NCI-H2196 treated with DMSO at 0.1 percent for 48 hours (cell line): ENCODE measurements around the gene ALKBH8.
A peak's percentile ranks its signal among the peaks of the same experiment; 100 is the strongest.
"Not testable (repeated sequence)": the region's sequence is repeated elsewhere in the genome, so short reads cannot be mapped to it uniquely, and the experiment has no call there.

ENCODE experiments used
- DNase-seq: peaks from one replicate; lab custom pipeline; 2025; ENCODE audit not compliant: unreplicated experiment; lab: John Stamatoyannopoulos, UW

The ALKBH8 gene

GRCh38 chr11:107565219-107565937 is at the start of gene ALKBH8:
Gene ALKBH8, minus strand, starts transcription at chr11:107565735. Its CDS starts 4,842 bp downstream, at chr11:107560893.
- DNase-seq: peak; percentile 51

DNA sequence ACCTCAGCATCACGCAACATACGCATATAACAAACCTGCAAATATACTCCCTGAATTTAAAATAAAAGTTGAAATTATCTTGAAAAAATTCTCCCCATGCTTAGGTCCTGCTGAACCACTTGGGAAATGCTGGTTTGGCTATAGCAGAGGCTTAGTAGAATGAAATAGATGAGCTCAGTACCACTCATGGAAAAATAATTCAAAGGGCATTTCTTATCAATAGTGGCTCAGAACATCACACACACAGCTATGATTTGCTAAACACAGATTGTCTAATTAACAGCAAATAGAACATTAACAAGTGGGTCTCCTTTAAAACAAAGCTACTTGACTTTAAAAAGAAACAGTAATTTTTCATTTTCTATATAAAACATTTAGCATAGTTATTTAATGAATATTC is 46.9 kb upstream of the ALKBH8 start:
- DNase-seq: no peak

- no peak for DNase-seq
These were observed 44.1 kb upstream of the ALKBH8 start for GRCh38 chr11:107609400-107610218.

GRCh38 chr11:107608809-107609208 is 43.3 kb upstream of the ALKBH8 start:
- DNase-seq: no peak

DNA sequence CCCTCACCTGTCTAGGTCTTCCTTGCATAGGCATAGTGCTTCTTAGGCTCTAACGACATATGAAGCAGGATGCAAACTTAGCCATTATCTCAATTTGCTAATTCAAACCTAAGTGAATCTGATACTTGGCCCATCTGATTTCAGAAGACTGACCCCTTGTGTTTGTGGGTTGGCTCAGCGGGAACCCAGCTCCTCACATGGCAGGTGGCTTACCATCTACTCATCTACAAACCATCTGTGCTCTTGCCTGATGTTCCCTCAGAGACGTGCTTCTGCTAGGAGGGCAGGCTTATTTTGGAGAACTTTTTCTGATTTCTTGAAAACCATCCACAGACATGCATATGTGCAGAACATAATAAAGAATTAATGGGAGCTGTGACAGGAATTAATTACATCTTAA is 40.6 kb upstream of the ALKBH8 start:
- no peak for DNase-seq

- DNase-seq: no peak
These were observed 39.8 kb upstream of the ALKBH8 start for GRCh38 chr11:107605061-107606006.

DNA sequence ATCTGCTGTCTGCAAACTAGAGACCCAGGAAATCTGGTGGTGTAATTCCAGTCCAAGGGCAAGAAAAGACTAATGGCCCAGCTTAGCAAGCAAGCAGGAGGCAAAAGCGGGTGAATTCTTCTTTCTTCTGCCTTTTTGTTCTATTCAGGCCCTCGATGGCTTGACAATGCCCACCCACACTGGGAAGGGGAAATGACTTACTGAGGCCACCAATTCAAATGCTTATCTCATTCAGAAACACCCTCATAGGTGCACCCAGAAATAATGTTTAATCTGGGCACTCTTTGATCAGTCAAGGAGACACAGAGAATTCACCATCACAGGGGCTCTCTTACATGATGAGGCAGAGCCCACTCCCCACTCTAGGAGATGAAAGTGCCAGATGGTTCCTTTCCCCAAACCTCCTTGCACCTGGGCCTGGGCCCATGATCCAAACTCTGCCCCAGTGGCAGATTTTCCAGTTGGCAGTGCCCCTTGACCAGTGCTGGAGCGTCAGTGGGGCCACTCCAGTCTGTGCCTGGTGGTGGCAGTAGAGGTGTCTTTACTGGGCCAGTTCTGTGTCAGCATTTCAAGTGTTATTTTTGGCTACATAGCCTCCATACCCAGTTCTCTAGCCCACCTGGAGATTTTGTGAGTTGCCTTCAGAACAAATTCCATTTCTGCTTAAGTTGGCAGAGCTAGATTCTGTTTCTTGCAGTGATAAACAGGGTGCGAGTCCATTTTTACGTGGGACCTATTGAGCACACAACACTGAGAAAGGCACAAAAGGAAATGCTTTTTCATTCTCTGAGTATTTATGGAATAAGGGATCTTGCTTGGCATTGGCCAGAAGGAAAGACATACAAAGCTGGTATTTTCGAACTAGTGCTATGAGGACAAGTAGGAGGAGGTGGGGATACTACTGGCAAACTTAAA is 32.9 kb upstream of the ALKBH8 start:
- DNase-seq: no peak

- no peak for DNase-seq
These were observed 29.2 kb upstream of the ALKBH8 start for GRCh38 chr11:107594736-107595135.

DNA sequence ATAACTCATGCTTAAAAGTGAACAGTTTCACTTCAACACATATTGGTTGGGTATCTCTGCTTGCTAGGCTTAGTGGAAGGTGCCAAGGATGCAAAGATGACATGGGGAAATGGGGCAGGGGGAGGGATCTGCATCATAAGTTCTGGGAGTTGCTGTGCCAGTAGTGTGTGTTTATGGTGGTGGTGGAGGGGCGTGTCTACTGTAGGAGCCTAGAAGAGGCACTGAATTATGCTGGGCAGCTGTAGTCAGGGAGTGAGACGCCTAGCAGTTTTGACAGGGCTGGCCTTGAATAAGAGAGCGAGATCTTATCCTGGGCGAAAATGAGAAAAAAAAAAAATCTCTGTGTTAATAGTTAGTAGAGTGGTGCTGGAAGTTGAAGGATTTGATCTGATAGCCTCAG is 28.4 kb upstream of the ALKBH8 start:
- DNase-seq: no peak

DNA sequence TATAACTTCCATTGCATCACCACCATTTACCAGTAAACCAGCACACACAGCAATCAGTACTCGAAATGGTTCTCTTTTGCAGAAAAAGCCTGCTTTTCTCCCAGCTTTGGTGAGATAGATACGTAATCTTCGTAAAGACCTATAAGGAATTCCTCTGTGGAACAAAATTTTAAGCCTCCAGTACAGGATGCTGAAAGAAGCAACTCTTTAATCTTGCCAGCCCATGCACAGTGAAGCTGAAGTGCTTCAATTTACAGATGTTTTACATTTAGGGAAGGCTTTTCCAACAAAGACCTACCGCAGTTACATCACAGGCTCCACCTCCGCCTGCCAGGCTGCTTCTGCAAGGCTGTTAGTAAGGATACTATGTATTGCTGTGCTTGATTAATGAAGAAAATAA is 27.3 kb upstream of the ALKBH8 start:
- no peak for DNase-seq

DNA sequence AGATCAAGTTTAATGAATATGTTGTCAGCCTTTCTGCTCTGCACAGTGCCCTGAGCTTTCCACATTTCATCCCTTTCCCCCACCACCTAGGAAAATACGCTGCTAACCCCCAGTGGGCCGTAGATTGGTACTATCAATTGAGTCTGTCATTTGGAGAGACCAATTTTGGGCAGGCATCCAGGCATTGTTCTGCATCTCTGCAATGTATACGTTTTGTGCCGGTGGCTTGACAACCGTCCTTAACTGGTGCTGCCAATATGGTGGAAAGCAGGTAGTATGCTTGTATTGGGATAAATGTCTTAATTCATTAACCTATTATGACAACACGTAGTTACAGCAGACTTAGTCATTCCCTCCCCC is 26.7 kb upstream of the ALKBH8 start:
- DNase-seq: no peak

DNA sequence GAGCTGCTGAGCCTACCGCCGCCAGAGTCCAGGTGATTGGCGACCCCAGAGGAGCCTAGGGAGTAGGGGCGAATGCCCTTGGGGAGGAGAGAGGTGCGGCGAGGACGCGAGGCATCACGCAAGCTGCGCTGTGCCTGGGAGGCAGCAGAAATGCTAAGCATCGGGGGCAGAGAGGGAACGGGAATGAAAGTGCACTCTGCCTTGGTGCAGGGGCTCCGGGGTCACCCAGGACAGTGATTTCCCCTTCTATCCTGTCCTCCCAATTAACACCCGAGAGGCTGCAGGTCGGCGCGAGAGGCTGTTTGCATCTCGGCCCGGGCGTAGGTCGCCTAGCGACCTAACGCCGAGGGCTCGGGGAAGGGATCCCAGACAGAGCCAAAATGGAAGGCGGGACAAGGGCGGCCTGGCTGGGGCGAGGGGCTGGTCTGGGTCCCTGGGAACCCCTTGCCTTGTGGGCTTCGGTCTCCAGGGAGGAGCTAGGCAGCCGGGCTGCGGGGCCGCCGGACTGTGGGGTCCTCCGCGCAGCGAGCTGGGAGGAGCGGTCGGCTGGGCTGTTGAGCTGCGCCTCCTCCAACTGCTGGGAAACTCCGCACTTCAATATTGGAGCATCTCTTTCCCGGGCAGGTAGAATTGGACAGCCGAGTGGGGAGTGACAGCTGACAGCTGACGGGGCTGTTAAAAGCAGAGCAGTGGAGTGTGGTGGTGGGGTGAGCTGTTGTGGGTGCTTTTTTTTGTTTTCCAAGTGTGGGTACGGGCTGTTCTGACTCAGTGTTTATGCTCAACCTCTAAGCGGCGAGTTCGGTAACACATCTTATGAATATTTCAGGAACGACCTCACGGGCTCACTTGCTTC is 26.1 kb upstream of the ALKBH8 start:
- DNase-seq: no peak

DNA sequence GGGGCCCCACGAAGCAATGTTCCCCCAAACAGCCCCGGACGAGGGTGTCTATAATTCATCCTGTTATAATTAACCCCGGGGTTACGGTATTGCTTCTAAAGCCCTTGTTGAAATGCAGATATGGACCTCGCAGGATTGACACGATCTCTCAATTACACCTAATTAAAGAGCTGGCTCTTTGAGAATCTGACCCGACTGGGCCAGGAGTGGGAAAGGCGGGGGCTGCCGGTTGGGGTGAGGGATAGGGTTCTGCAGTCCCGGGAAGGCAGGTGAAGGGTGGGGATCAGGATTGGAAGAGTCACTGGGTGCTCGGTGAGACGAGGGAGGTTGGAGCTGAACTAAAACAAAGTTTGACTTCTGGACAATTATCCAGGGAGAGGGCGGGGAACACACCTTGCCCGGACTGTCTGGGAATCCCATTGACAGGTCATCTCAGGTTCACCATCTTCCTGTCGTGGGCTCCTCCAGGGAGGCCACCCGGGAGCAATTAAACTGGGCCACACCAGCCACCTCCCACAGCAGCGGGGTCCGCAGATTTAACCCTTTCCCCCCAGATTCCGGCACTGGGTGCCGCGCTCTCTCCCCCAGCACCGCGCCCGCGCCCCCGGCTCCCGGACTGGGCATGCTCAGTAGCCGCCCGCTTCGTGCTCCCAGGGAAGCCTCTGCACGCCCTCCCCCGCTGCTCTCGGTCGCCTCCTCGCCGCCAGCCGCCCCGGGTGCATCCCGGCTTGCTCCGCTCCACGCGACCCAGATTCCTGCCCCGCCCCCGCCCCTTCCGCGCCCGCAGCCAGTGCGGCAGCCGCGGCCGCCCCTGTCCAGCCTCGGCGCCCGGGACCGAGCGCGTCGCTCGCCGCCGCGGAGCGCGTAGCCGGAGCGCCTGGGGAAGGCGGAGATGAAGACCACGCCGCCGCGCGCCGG is 25.2 kb upstream of the ALKBH8 start, which contains the start of gene ELMOD1:
TSS of gene ELMOD1 (plus strand) at position 688 of the 918 bp plus-strand sequence. CDS start 27,043 bp downstream, outside the sequence.
- no peak for DNase-seq

DNA sequence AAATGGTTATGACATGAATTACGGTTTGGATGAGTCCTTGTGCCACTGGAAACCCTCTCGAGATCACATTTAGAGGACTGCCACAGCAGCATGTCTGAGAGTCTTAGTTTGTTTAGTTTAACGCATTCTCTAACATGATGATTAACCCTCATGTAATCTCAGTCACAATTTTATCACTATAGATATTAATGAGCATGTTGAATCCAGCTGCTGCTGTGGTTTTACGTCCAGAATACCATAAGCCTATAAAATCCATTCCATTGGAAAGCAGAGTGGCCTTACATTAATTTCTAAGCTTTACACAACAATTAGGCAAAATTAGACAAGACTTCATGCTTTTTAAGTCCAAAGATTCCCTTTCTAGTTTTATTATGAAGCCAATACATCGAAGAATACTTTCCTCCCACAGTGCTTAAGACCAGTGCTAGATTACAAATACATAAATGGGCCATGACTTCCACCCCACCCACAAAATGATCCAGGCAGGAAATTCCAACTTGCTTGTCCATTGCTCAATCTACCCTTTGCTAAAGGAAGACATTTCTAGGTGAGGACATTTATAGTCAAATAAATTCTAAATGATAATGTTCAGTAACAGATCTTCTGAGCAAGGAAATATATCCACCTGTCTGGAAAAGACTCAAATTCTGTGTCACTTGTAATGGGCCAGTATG is 21.9 kb upstream of the ALKBH8 start:
- no peak for DNase-seq

DNA sequence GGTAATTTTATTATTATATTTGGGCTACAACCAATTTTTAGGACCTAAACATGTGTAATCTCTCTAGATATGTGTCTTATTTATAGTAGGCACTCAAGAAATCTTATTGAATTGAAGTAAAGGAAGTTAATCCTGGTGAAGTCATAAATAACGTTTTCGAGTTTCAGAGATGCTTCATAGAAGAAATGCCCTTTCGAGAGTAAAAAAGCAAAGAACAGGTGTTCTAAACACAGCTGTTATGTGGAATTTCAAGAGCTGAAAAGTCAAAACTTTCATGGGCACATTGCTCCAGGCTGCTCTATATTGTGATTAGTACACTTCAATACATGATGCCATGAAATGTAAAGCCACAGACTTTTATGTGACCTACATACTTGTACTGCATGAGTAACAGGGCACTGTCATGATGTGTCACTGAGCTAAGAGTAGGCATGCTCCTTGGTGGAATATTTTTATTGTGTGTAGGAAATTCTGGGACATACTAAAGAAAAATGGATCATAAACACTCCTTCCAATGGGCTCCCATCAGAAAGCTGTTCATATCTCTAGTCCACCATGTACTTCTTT is 18.2 kb upstream of the ALKBH8 start:
- no peak for DNase-seq

DNA sequence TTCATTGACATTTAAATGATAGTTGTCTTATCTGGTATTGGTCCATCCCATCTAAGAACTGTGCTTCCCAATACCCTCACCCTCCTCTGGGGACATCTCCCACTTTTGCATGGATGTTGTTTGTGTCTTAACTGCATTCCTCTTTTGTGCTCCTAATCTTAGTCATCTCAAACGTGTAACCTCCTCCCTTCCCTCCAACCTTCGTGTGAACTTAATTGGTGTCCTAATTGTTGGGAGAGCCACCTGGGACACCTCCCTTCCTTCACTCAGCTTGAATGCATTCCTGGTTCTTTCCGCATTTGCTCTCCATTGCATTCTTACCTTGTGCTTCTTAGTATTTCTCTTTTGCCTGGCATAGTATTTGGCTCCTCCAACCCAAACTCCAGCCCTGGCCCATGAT is 15.6 kb upstream of the ALKBH8 start:
- no peak for DNase-seq

- not testable (repeated sequence) for DNase-seq
These were observed 13.6 kb upstream of the ALKBH8 start for GRCh38 chr11:107579169-107579568.
